ENCODE measurements around the gene CYTL1.

GRCh38 chr4:4990329-4990728 lies 28.9 kb downstream of the CYTL1 start:
- TF ChIP-seq CTCF (conservative IDR thresholded peaks at IDR 0.05; ENCODE audit: low read depth, low read length) (no peak), SMC3 (IDR thresholded peaks at IDR 0.05; ENCODE audit: low read depth, low read length) (no peak), CEBPB (IDR thresholded peaks at IDR 0.05; ENCODE audit: low read depth, low read length) (no peak)
